IMR-90 (cell line): ENCODE measurements around the gene ZNF74. TPM values are rescaled to one million over a fixed set of nuclear protein-coding genes. Genes with fewer than 3 reads are reported as not detected.

ENCODE experiments used
- ATAC-seq: fragments of 200-7000 bp; cut with Tn5 transposase; 2 replicates; pipeline ENCODE4 v1.9.1; 2020; ENCODE audit warnings: low read depth, mild to moderate bottlenecking, moderate library complexity
- BruUV-seq: library from RNA; stranded (reverse); fragments of 400-500 nt; replicated peaks from 2 replicates; lab custom pipeline; 2021; lab: Mats Ljungman, UMichigan
- CTCF ChIA-PET: fragments of 300-600 bp; formaldehyde crosslinking; extraction: SDS; loops from one replicate; lab custom pipeline; 2021; ENCODE audit warnings: antibody characterized with exemption; lab: Yijun Ruan, JAX
- POLR2A ChIA-PET: fragments of 300-600 bp; sonication (Branson Sonifier 250); formaldehyde crosslinking; loops from one replicate; lab custom pipeline; 2022; ENCODE audit warnings: antibody characterized with exemption; ENCODE audit not compliant: unreplicated experiment; lab: Charles Lee
- DNase-seq: peaks from one replicate; pipeline ENCODE4 v3.0.0; 2013
- H2AFZ ChIP-seq: replicated peaks from 2 replicates; pipeline ENCODE3; 2013; ENCODE audit warnings: low read length, mild to moderate bottlenecking; ENCODE audit not compliant: poor library complexity
- H2AK5ac ChIP-seq: 2 replicates; pipeline ENCODE4 v1.6.1; 2013; ENCODE audit warnings: low read depth, low read length, inconsistent platforms
- H2AK9ac ChIP-seq: replicated peaks from 2 replicates; pipeline ENCODE3; 2013; ENCODE audit warnings: mild to moderate bottlenecking, low read depth, low read length, moderate library complexity; ENCODE audit not compliant: poor library complexity
- H2BK120ac ChIP-seq: 2 replicates; pipeline ENCODE4 v1.6.1; 2013; ENCODE audit warnings: low read depth, low read length, inconsistent platforms
- H2BK15ac ChIP-seq: 3 replicates; pipeline ENCODE4 v1.6.1; 2013; ENCODE audit warnings: low read depth, low read length, inconsistent platforms
- H2BK20ac ChIP-seq: 2 replicates; pipeline ENCODE4 v1.6.1; 2013; ENCODE audit warnings: low read depth, mild to moderate bottlenecking, inconsistent platforms, low read length, moderate library complexity
- H2BK5ac ChIP-seq: 2 replicates; pipeline ENCODE4 v1.6.1; 2013; ENCODE audit warnings: mild to moderate bottlenecking, low read depth, low read length, inconsistent platforms; ENCODE audit not compliant: poor library complexity, severe bottlenecking
- H3K14ac ChIP-seq: replicated peaks from 2 replicates; pipeline ENCODE4 v1.6.1; 2013; ENCODE audit warnings: low read depth, low read length, inconsistent platforms
- H3K18ac ChIP-seq: 2 replicates; pipeline ENCODE4 v1.6.1; 2013; ENCODE audit warnings: low read depth, low read length, control low read depth
- H3K23ac ChIP-seq: 2 replicates; pipeline ENCODE4 v1.6.1; 2013; ENCODE audit warnings: low read depth, low read length, inconsistent platforms
- H3K27ac ChIP-seq: 2 replicates; pipeline ENCODE4 v1.5.1; 2013; ENCODE audit warnings: mild to moderate bottlenecking, control low read depth, low read length; ENCODE audit not compliant: insufficient read depth
- H3K27me3 ChIP-seq: 2 replicates; pipeline ENCODE4 v1.6.1; 2013; ENCODE audit warnings: low read length; ENCODE audit not compliant: control insufficient read depth, insufficient read depth
- H3K36me3 ChIP-seq: 2 replicates; pipeline ENCODE4 v1.6.1; 2013; ENCODE audit warnings: low read length, mixed read lengths; ENCODE audit not compliant: control insufficient read depth, insufficient read depth
- H3K4ac ChIP-seq: 2 replicates; pipeline ENCODE4 v1.6.1; 2013; ENCODE audit warnings: low read depth, low read length, inconsistent platforms
- H3K4me1 ChIP-seq: 2 replicates; pipeline ENCODE4 v1.6.1; 2013; ENCODE audit warnings: low read length, mixed read lengths; ENCODE audit not compliant: control insufficient read depth, insufficient read depth
- H3K4me2 ChIP-seq: 2 replicates; pipeline ENCODE4 v1.6.1; 2013; ENCODE audit warnings: low read depth, mild to moderate bottlenecking, control low read depth, low read length, moderate library complexity
- H3K4me3 ChIP-seq: 2 replicates; pipeline ENCODE4 v1.5.1; 2013; ENCODE audit warnings: low read depth, mild to moderate bottlenecking, control low read depth, low read length, moderate library complexity; ENCODE audit not compliant: insufficient read depth
- H3K56ac ChIP-seq: 2 replicates; pipeline ENCODE4 v1.6.1; 2013; ENCODE audit warnings: low read length, inconsistent platforms; ENCODE audit not compliant: insufficient read depth; ENCODE audit errors: extremely low read depth
- H3K79me1 ChIP-seq, 2 experiments: 2 replicates each; pipeline ENCODE4 v1.6.1; 2013; ENCODE audit warnings: low read length in 2 of 2, inconsistent platforms in 1 of 2, low read depth in 1 of 2
- H3K9ac ChIP-seq: 2 replicates; pipeline ENCODE4 v1.6.1; 2013; ENCODE audit warnings: low read depth, low read length, control low read depth
- H3K9me1 ChIP-seq: 2 replicates; pipeline ENCODE4 v1.6.1; 2013; ENCODE audit warnings: low read length, inconsistent platforms; ENCODE audit not compliant: insufficient read depth
- H3K9me3 ChIP-seq: 2 replicates; pipeline ENCODE4 v1.6.1; 2013; ENCODE audit warnings: low read length; ENCODE audit not compliant: control insufficient read depth, insufficient read depth
- H4K20me1 ChIP-seq: 2 replicates; pipeline ENCODE4 v1.6.1; 2013; ENCODE audit warnings: low read length, inconsistent platforms; ENCODE audit not compliant: insufficient read depth
- H4K5ac ChIP-seq: 2 replicates; pipeline ENCODE4 v1.6.1; 2013; ENCODE audit warnings: mild to moderate bottlenecking, low read depth, low read length, control low read depth
- H4K8ac ChIP-seq, 2 experiments: 2 replicates each; pipeline ENCODE4 v1.6.1; 2013; ENCODE audit warnings: low read depth in 2 of 2, low read length in 2 of 2, control low read depth in 1 of 2, inconsistent platforms in 1 of 2
- H4K91ac ChIP-seq: 2 replicates; pipeline ENCODE4 v1.6.1; 2013; ENCODE audit warnings: low read depth, low read length, inconsistent platforms; ENCODE audit not compliant: insufficient read depth
- CHD1 ChIP-seq: IDR thresholded peaks from 2 replicates; pipeline ENCODE4 v1.6.1; 2012; ENCODE audit warnings: low read depth, low read length, improper control_type of control experiment
- RCOR1 ChIP-seq: IDR thresholded peaks from 2 replicates; pipeline ENCODE4 v1.6.1; 2012; ENCODE audit warnings: mild to moderate bottlenecking, low read length, improper control_type of control experiment; ENCODE audit not compliant: insufficient replicate concordance
- SMC3 ChIP-seq: fragments of 150-350 bp; IDR thresholded peaks from 2 replicates; pipeline ENCODE4 v1.6.1; 2016; ENCODE audit warnings: low read depth, mild to moderate bottlenecking, antibody characterized with exemption, low read length, moderate library complexity
- WGBS, 2 experiments: methylation state at CpG; one replicate each; pipeline versions ENCODE4 v1.1.5 to v1.1.7; 2013; ENCODE audit warnings: missing lambda C conversion rate in 2 of 2; ENCODE audit not compliant: insufficient read length in 1 of 2; ENCODE audit errors: extremely low coverage in 2 of 2; 5-methylcytosine and 5-hydroxymethylcytosine counted together
- dilution Hi-C: fragments of 300-500 bp; cut with HindIII; formaldehyde crosslinking; loops from one replicate; pipeline ENCODE4 v1.14.3; 2018; ENCODE audit warnings: low sequenced_read_pairs; ENCODE audit not compliant: unreplicated experiment
- in situ Hi-C: fragments of 300-500 bp; cut with MboI; formaldehyde crosslinking; loops from 3 replicates; pipeline ENCODE4 v1.14.3; 2019; ENCODE audit warnings: low sequenced_read_pairs, inconsistent platforms, mixed read lengths
- intact Hi-C: fragments of 100-400 bp; cut with micrococcal nuclease; formaldehyde crosslinking; loops from 2 replicates; pipeline ENCODE4 v1.10.0; 2022
- polyA plus RNA-seq, 3 experiments: library from polyadenylated mRNA; depleted of rRNA; stranded (reverse); fragments of >200 nt; gene quantifications; 2 replicates each; pipeline ENCODE4 v1.2.3, GENCODE V29; 2012; ENCODE audit warnings: low replicate concordance in 1 of 3
- total RNA-seq: library from RNA; depleted of rRNA; stranded (reverse); fragments of >200 nt; gene quantifications from 2 replicates; pipeline ENCODE4 v1.2.3, GENCODE V29; 2012

The ZNF74 gene
- total and polyA plus RNA-seq, 2 of the 4 experiments (the other 2 are of a cell fraction) = 7.5 to 8.4 TPM

DNA sequence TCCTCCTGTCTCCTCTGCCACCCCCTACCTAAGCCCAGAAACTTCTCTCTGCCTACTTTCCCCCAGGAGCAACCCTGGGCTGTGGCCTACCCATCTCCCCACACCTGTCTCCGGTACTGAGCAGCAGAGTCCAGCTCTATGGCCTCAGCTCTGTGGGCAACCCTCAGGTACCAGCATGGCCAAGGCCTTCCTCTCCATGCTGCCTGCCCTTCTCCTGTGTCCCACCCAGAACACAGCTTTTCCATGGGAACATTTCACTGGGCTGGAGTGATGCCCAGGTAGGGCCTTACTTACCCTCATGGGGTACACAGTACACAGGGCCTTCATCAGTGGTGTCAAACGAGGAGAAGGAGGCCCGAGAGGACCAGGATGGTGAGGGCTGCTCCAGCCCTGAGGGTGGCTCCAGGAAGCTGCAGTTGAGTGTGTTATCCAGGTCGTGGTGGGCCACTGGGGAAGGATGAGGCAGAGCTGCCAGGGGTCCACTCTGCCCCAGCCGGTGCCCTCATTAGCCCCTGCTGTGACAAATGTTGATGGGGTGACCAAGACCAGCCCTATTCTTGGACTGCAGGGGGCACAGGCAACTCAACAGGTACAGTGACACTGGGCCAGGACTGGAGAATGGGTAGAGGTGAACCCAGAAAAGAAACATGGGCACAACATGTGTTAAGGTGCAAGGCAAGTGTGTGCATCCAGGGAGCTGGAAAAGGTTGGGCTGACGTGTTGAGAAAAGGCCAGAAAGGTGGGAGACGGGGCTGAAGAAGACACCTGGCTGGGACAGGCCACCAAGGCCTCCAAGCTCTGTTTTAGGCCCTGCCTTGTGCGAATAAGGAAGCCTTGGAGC lies 33.4 kb downstream of the ZNF74 start (continued):
- TF ChIP-seq SMC3 = no peak

DNA sequence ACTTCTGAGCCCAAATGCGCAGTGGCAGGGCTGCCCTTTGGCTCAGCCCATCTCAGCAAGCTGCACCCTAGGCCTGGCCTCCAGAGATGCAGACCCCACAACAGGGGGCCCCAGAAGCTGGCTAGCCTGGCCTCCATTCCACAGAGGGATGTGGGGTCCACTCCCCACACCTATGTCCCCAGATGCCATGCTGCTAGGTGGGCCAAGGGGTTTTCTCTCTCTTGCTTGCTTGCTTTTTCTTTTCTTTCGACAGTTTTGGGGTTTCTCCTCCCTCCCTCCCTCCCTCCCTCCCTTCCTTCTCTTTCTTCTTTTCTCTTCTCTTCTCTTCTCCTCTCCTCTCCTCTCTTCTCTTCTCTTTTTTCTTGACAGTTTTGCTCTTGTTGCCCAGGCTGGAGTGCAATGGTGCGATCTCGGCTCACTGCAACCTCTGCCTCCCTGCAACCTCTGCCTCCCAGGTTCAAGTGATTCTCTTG lies 34.0 kb downstream of the ZNF74 start:
- WGBS, 2 experiments = no CpG with 5 or more reads among the region's 4 CpGs
- peaks cover 57% of the 10 kb centered on the region for H3K36me3 ChIP-seq
- POLR2A ChIA-PET = no interaction called here

More for the DNA sequence above, 34.0 kb downstream of the ZNF74 start:
- H2AFZ ChIP-seq = no peak overlapping the region
- H3K27me3 ChIP-seq = no peaks in the 10 kb centered on the region
- H4K5ac ChIP-seq = no peak overlapping the region
- no peak overlapping the region for H4K8ac ChIP-seq
- no peak overlapping the region for H3K56ac ChIP-seq
- intact Hi-C loops (no loop called here), dilution Hi-C loops (no loop called here), in situ Hi-C loops (no loop called here)
- no peak overlapping the region for H3K4me2 ChIP-seq
- ATAC-seq (no peak), DNase-seq (no peak)
- H3K9me3 ChIP-seq = no peaks in the 10 kb centered on the region
- H3K27ac ChIP-seq = no peak overlapping the region
- no peak overlapping the region for H4K91ac ChIP-seq
- peaks cover 5% of the 10 kb centered on the region; the same call in 1 of the 2 replicates for H3K4me1 ChIP-seq
- peaks cover 8% of the 10 kb centered on the region for H3K9me1 ChIP-seq
- H2BK15ac ChIP-seq = no peak overlapping the region
- CTCF ChIA-PET = no interaction called here
- TF ChIP-seq RCOR1 (no peak), CHD1 (no peak)
- H3K79me1 ChIP-seq = peaks cover 3 to 51% of the 10 kb centered on the region in 2 experiments; a peak in 3 of 4 replicates
- no peak overlapping the region for H3K9ac ChIP-seq
- no peak overlapping the region for H3K14ac ChIP-seq
- no peak overlapping the region for H3K4ac ChIP-seq
- no peak overlapping the region for H2BK20ac ChIP-seq
- H2BK5ac ChIP-seq = no peak overlapping the region
- no peak overlapping the region for H3K18ac ChIP-seq
- H2AK9ac ChIP-seq = no peak overlapping the region
- no peak overlapping the region for H3K23ac ChIP-seq
- peaks cover 75% of the 10 kb centered on the region for H4K20me1 ChIP-seq
- H2BK120ac ChIP-seq = no peak overlapping the region
- H3K4me3 ChIP-seq = no peak overlapping the region
- BruUV-seq = no TSS peak
- H2AK5ac ChIP-seq = no peak overlapping the region
